Mesodermal cell (in vitro differentiated cells): Measurements from ENCODE around the gene FAXDC2.
A peak's percentile ranks its signal among the peaks of the same experiment; 100 is the strongest.
"Not testable (repeated sequence)": the region's sequence is repeated elsewhere in the genome, so short reads cannot be mapped to it uniquely, and the experiment has no call there.

Experiments
- H3K27ac ChIP-seq: 2 replicates; pipeline ENCODE4 v1.7.0; 2013; ENCODE audit warnings: mild to moderate bottlenecking, low read depth, low read length, moderate library complexity; ENCODE audit not compliant: severe bottlenecking
- H3K36me3 ChIP-seq: 2 replicates; pipeline ENCODE4 v1.7.1; 2013; ENCODE audit warnings: mild to moderate bottlenecking, low read length, moderate library complexity; ENCODE audit not compliant: control insufficient read depth, insufficient read depth
- H3K4me1 ChIP-seq: one replicate; pipeline ENCODE4 v1.7.1; 2013; ENCODE audit warnings: mild to moderate bottlenecking, low read length; ENCODE audit not compliant: insufficient read depth, control insufficient read depth, poor library complexity, severe bottlenecking
- H3K4me3 ChIP-seq: 2 replicates; pipeline ENCODE4 v1.7.0; 2013; ENCODE audit warnings: low read length, control low read depth, mild to moderate bottlenecking; ENCODE audit not compliant: insufficient read depth, poor library complexity, severe bottlenecking; ENCODE audit errors: extremely low read depth
- H3K9me3 ChIP-seq: 2 replicates; pipeline ENCODE4 v1.7.1; 2013; ENCODE audit warnings: mild to moderate bottlenecking, low read length, moderate library complexity; ENCODE audit not compliant: control insufficient read depth
- WGBS, 2 experiments: methylation state at CpG; one replicate each; pipeline ENCODE4 v1.1.5; 2013; ENCODE audit warnings: missing lambda C conversion rate in 2 of 2; ENCODE audit not compliant: insufficient coverage in 2 of 2; 5-methylcytosine and 5-hydroxymethylcytosine counted together

The FAXDC2 gene

GRCh38 chr5:154842689-154843530, 7.5 kb downstream of the FAXDC2 start:
- no peak overlapping the region for H3K4me3 ChIP-seq
- WGBS, 2 experiments = 13 to 74% methylated on average over 1 to 4 of the region's 6 CpGs
- H3K4me1 ChIP-seq = peaks cover 28% of the 10 kb centered on the region
- no peaks in the 10 kb centered on the region for H3K9me3 ChIP-seq
- peak overlapping the region; percentile 64 for H3K27ac ChIP-seq
- peaks cover 8% of the 10 kb centered on the region for H3K36me3 ChIP-seq

GRCh38 chr5:154841273-154841661, 9.1 kb downstream of the FAXDC2 start:
- no peak overlapping the region for H3K4me3 ChIP-seq
- peaks cover 28% of the 10 kb centered on the region for H3K4me1 ChIP-seq
- no peaks in the 10 kb centered on the region for H3K9me3 ChIP-seq
- H3K36me3 ChIP-seq = peaks cover 19% of the 10 kb centered on the region
- H3K27ac ChIP-seq = peak overlapping the region; percentile 77

GRCh38 chr5:154840435-154841272, 9.7 kb downstream of the FAXDC2 start:
- peaks cover 23% of the 10 kb centered on the region for H3K36me3 ChIP-seq
- peaks cover 28% of the 10 kb centered on the region for H3K4me1 ChIP-seq
- WGBS, 2 experiments = 54 to 84% methylated on average over 2 to 6 of the region's 6 CpGs
- no peaks in the 10 kb centered on the region for H3K9me3 ChIP-seq
- H3K27ac ChIP-seq = peak overlapping the region; percentile 77
- H3K4me3 ChIP-seq = no peak overlapping the region

- Histone ChIP-seq H3K4me1 (peaks cover 15% of the 10 kb centered on the region), H3K9me3 (no peaks in the 10 kb centered on the region), H3K4me3 (no peak overlapping the region), H3K27ac (no peak overlapping the region), H3K36me3 (peaks cover 39% of the 10 kb centered on the region)
- 87 to 100% methylated on average over 2 to 4 of the region's 6 CpGs for WGBS, 2 experiments
These were observed 13.1 kb downstream of the FAXDC2 start for GRCh38 chr5:154837009-154837901.

- H3K36me3 ChIP-seq = peaks cover 44% of the 10 kb centered on the region
- H3K9me3 ChIP-seq = no peaks in the 10 kb centered on the region
- H3K4me3 ChIP-seq = no peak overlapping the region
- no peak overlapping the region for H3K27ac ChIP-seq
- H3K4me1 ChIP-seq = peaks cover 12% of the 10 kb centered on the region
- WGBS, 2 experiments = 93 to 100% methylated on average over 4 of the region's 6 CpGs
These were observed 14.2 kb downstream of the FAXDC2 start for GRCh38 chr5:154836225-154836624.

GRCh38 chr5:154835701-154836052, 14.7 kb downstream of the FAXDC2 start:
- H3K36me3 ChIP-seq = peaks cover 49% of the 10 kb centered on the region
- H3K27ac ChIP-seq, H3K4me1 ChIP-seq, H3K9me3 ChIP-seq, H3K4me3 ChIP-seq: not testable (repeated sequence)
- WGBS, 2 experiments = 89 to 100% methylated on average over 3 to 8 of the region's 9 CpGs

- Histone ChIP-seq H3K9me3 (no peaks in the 10 kb centered on the region), H3K36me3 (peaks cover 56% of the 10 kb centered on the region), H3K27ac (no peak overlapping the region), H3K4me1 (peaks cover 5% of the 10 kb centered on the region), H3K4me3 (no peak overlapping the region)
- no CpG with 5 or more reads among the region's 1 CpG for WGBS, 2 experiments
These were observed 16.4 kb downstream of the FAXDC2 start for GRCh38 chr5:154834053-154834452.

- 92 to 100% methylated on average over 3 of the region's 3 CpGs for WGBS, 2 experiments
These were observed 17.6 kb downstream of the FAXDC2 start for GRCh38 chr5:154832804-154833203.

GRCh38 chr5:154831451-154831850, 19.0 kb downstream of the FAXDC2 start:
- no peak overlapping the region for H3K4me3 ChIP-seq
- peaks cover 5% of the 10 kb centered on the region for H3K4me1 ChIP-seq
- H3K36me3 ChIP-seq = peaks cover 61% of the 10 kb centered on the region
- no peak overlapping the region for H3K27ac ChIP-seq
- 97 to 100% methylated on average over 3 to 6 of the region's 7 CpGs for WGBS, 2 experiments
- no peaks in the 10 kb centered on the region for H3K9me3 ChIP-seq

More at GRCh38 chr5:154832804-154833203, 17.6 kb downstream of the FAXDC2 start:
- H3K27ac ChIP-seq, H3K4me3 ChIP-seq, H3K4me1 ChIP-seq, H3K9me3 ChIP-seq: not testable (repeated sequence)
- peaks cover 65% of the 10 kb centered on the region for H3K36me3 ChIP-seq

GRCh38 chr5:154830596-154830995, 19.8 kb downstream of the FAXDC2 start:
- Histone ChIP-seq H3K4me1 (peaks cover 5% of the 10 kb centered on the region), H3K27ac (no peak overlapping the region), H3K9me3 (no peaks in the 10 kb centered on the region), H3K36me3 (peaks cover 57% of the 10 kb centered on the region), H3K4me3 (no peak overlapping the region)
- WGBS, 2 experiments = 93 to 100% methylated on average over 3 of the region's 4 CpGs
